Mucosa of descending colon (tissue), 3 donors: ENCODE results near the gene NAV1. TPM values are rescaled to one million over a fixed set of nuclear protein-coding genes. Genes with fewer than 3 reads are reported as not detected.

ENCODE experiments used
- ATAC-seq: fragments of 200-7000 bp; cut with Tn5 transposase; one replicate; pipeline ENCODE4 v1.9.1; 2020; ENCODE audit warnings: mild to moderate bottlenecking, moderate library complexity
- DNase-seq, 3 donors: peaks; one replicate each; pipeline ENCODE4 v3.0.0-alpha.2; 2020
- H3K36me3 ChIP-seq: fragments of 200-600 bp; one replicate; pipeline ENCODE4 v1.8.0; 2021; ENCODE audit warnings: low read depth, mild to moderate bottlenecking
- H3K4me1 ChIP-seq: fragments of 200-600 bp; one replicate; pipeline ENCODE4 v1.8.0; 2021; ENCODE audit warnings: low read depth, mild to moderate bottlenecking
- H3K4me3 ChIP-seq: fragments of 200-600 bp; one replicate; pipeline ENCODE4 v1.8.0; 2021; ENCODE audit warnings: mild to moderate bottlenecking
- H3K9me3 ChIP-seq: fragments of 200-600 bp; one replicate; pipeline ENCODE4 v1.8.0; 2021; ENCODE audit warnings: mild to moderate bottlenecking
- intact Hi-C, 2 donors: fragments of 100-400 bp; cut with DNase I in 1 of 2; cut with micrococcal nuclease in 1 of 2; formaldehyde crosslinking; loops; one replicate each; pipeline versions ENCODE4 v1.11.0 to v1.11.1; 2022; cut with DNase I, micrococcal nuclease
- total RNA-seq, 3 donors: library from RNA; stranded (reverse); fragmentation: NEBNext Ultra II Directional in 2 of 3; extraction: Animal tissue kit (Norgen Biotek cat#: 25700) in 2 of 3; gene quantifications; one replicate each; pipeline versions ENCODE4 v1.2.1 to v1.2.4, GENCODE V29; 2021 to 2023
- TF ChIP-seq, protein P1 (sequence below): fragments of 200-600 bp; IDR thresholded peaks from one replicate; pipeline ENCODE4 v1.8.0; 2022; ENCODE audit warnings: antibody characterized with exemption, mild to moderate bottlenecking
- donor health status: DM: no; HTN: no; CAD: no; lungs with moderate emphysema.
- donor health status: DM: no; HTN: no; CAD: no.
- donor health status: DM: no; HTN: yes; CAD: no.

Gene NAV1
- total RNA-seq, 3 donors from 2014 or later, result 13.7 to 64.3 (median 16.7) TPM

GRCh38 chr1:201584471-201585092, 45.7 kb downstream of the NAV1 start:
- intact Hi-C loops, result no loop called here
- DNase-seq (peak in 1 of 3 donors; percentile 54), ATAC-seq (peak; percentile 73)
- no peaks in the 10 kb centered on the region for H3K9me3 ChIP-seq
- H3K36me3 ChIP-seq, result no peaks in the 10 kb centered on the region
- no peaks in the 10 kb centered on the region for H3K4me1 ChIP-seq
- TF ChIP-seq, protein P1, sequence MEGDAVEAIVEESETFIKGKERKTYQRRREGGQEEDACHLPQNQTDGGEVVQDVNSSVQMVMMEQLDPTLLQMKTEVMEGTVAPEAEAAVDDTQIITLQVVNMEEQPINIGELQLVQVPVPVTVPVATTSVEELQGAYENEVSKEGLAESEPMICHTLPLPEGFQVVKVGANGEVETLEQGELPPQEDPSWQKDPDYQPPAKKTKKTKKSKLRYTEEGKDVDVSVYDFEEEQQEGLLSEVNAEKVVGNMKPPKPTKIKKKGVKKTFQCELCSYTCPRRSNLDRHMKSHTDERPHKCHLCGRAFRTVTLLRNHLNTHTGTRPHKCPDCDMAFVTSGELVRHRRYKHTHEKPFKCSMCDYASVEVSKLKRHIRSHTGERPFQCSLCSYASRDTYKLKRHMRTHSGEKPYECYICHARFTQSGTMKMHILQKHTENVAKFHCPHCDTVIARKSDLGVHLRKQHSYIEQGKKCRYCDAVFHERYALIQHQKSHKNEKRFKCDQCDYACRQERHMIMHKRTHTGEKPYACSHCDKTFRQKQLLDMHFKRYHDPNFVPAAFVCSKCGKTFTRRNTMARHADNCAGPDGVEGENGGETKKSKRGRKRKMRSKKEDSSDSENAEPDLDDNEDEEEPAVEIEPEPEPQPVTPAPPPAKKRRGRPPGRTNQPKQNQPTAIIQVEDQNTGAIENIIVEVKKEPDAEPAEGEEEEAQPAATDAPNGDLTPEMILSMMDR, result no peak
- no peak overlapping the region for H3K4me3 ChIP-seq

DNA sequence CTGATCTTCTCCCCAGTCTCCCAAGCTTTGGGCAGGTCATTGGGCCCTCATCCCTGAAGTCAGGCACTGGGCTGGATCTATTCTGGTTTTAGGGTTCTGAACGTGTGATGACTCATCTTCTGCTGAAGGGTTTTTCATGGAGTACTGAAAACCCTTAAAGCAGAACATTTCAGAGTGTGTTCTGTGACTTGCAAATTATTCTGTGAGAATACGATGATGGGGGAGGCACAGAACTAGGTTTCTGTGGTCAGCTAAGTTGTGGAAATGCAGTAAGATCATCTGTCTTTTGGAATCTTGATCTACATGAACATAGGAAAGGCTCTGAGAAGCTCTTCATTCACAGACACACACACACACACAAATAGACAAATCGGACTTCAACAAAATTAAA, 46.2 kb downstream of the NAV1 start:
- intact Hi-C loops, result no loop called here
- DNase-seq (no peak), ATAC-seq (peak; percentile 31)
- TF ChIP-seq, protein P1, result no peak
- Histone ChIP-seq H3K9me3 (no peaks in the 10 kb centered on the region), H3K4me1 (no peaks in the 10 kb centered on the region), H3K36me3 (no peaks in the 10 kb centered on the region), H3K4me3 (no peak overlapping the region)

- intact Hi-C loops, result no loop called here
- TF ChIP-seq, protein P1, result no peak
- Histone ChIP-seq H3K36me3 (no peaks in the 10 kb centered on the region), H3K4me3 (no peak overlapping the region), H3K4me1 (no peaks in the 10 kb centered on the region), H3K9me3 (no peaks in the 10 kb centered on the region)
- ATAC-seq, result no peak
- no peak for DNase-seq
Observed at GRCh38 chr1:201585901-201586300, 47.0 kb downstream of the NAV1 start.

DNA sequence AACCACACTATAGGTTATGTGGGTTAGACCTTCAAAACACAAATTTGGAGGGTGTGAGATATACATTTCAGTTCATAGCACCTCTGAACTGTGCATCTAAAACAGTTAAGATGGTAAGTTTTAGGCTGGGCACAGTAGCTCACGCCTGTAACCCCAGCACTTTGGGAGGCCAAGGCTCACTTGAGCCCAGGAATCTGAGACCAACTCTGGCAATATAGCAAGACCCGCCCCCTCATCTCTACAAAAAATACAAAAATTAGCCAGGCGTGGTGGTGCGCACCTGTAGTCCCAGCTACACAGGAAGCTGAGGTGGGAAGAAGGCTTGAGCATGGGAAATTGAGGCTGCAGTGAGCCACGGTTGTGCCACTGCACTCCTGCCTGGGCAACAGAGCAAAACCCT, 47.9 kb downstream of the NAV1 start:
- H3K36me3 ChIP-seq, result no peaks in the 10 kb centered on the region
- intact Hi-C loops, result no loop called here
- no peaks in the 10 kb centered on the region for H3K4me1 ChIP-seq
- no peak overlapping the region for H3K4me3 ChIP-seq
- DNase-seq, result peak in 1 of 3 donors; percentile 5
- TF ChIP-seq, protein P1, result no peak
- no peaks in the 10 kb centered on the region for H3K9me3 ChIP-seq
- no peak for ATAC-seq

GRCh38 chr1:201587729-201588128, 48.8 kb downstream of the NAV1 start:
- Histone ChIP-seq H3K4me3 (no peak overlapping the region), H3K36me3 (no peaks in the 10 kb centered on the region), H3K4me1 (no peaks in the 10 kb centered on the region), H3K9me3 (no peaks in the 10 kb centered on the region)
- DNase-seq (no peak), ATAC-seq (no peak)
- TF ChIP-seq, protein P1, result no peak
- intact Hi-C loops, result no loop called here

Other genes starting within 250 kb of the NAV1 start
- gene TNNT2, start 161.4 kb upstream of the NAV1 start, total RNA-seq, result 1 to 10 TPM in 2 of 3 donors, under 1 TPM in 1; 0.28 to 4.0 (median 2.0) TPM
- gene LAD1, start 139.8 kb upstream of the NAV1 start, total RNA-seq, result 100 to 1,000 TPM in 2 of 3 donors, 10 to 100 TPM in 1; 86.0 to 202 (median 130) TPM
- under 1 TPM; 0.13 to 0.64 (median 0.39) TPM for gene TNNI1, start 117.4 kb upstream of the NAV1 start, total RNA-seq
- gene PHLDA3, start 69.9 kb upstream of the NAV1 start, total RNA-seq, result 100 to 1,000 TPM in 1 of 3 donors, 10 to 100 TPM in 1, 1 to 10 TPM in 1; 8.5 to 106 (median 12.4) TPM
- 1,000 to 10,000 TPM in 1 of 3 donors, 100 to 1,000 TPM in 2; 150 to 1,587 (median 214) TPM for gene CSRP1, start 32.0 kb upstream of the NAV1 start, total RNA-seq